22Rv1 (cell line): ENCODE measurements around the gene POLD2.

Source experiments
- CTCF ChIP-seq: fragments of 450-650 bp; IDR thresholded peaks from 2 replicates; pipeline ENCODE4 v1.5.1; 2017; ENCODE audit warnings: mild to moderate bottlenecking
- ZFX ChIP-seq: fragments of 450-650 bp; IDR thresholded peaks from 2 replicates; pipeline ENCODE4 v1.6.1; 2017; ENCODE audit warnings: antibody characterized with exemption, borderline replicate concordance

- TF ChIP-seq CTCF = no peak
- TF ChIP-seq ZFX = no peak
Observed at GRCh38 chr7:44138698-44139097, 15.3 kb upstream of the POLD2 start.
